Stimulated activated CD4-positive, alpha-beta T cell treated with anti-CD3 and anti-CD28 coated beads, Interleukin-2, amount 100 ng/mL, for 4 hours (primary cell): ENCODE results near the gene HIVEP2.

Experiments
- DNase-seq: peaks from one replicate; pipeline ENCODE4 v3.0.0-alpha.2; 2020; ENCODE audit warnings: low read depth

Gene HIVEP2

DNA sequence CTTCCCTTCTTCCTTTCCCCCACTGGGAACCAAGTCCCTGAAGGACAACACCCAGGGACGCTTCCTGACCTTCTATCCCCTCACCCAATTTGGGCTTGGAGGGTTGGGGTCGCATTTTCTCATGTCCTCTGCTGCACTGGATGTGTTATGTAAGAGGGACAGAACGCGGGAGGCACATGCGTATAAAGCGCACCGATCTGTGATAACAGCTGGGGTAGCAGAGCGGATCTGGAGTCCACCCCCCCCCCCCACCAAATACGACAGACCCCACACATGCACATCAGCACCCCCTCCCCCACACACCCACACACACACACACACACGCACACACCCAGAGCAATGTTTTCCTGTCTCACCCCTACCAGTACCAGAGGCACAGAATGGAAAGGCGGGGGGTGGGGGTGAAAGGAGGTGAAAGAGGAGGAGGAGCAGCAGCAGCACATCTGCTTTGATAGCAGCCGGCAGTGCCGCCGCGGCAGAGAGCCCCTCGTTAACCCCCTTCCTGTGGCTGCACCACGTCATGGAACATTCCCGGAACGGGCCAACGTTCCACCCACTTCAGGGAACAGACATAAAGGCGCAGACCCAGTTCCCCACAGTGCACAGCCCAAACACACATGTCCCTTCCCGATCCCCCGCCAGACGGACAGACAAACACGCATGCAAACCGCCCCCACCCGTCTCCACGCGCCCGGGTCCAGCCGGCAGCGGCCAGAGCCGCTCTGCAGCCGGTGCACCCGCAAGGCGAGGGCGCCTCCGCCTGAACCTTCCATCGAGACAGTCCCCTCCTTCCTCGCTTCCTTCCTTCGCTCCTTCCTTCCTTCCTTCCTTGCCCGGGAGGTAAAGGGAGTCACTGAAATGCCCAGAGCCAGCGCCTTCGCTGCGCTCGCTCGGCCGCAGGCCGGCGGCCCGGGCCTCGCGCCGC is 590 bp downstream of the HIVEP2 start:
- peak; percentile 96 for DNase-seq

DNA sequence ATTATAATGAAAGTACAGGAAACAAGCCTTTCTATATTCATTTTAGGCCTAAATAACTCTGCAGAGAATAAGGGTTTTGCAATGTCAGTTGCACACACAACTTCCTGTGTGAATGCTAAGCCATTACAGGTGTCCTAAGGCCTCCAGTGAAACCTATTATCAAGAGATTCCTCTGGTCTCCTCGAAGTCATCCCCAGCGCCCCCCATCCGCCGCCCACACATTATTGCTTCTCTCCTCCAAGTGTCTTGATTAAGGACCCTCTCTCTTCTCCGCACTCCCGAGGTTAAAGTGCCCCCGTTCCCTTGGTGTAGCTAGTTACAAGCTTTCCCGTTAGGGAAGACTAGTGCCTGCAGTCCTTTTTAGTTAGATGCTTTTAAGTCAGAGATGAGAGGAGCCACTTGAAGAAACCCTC is 1.3 kb downstream of the HIVEP2 start:
- peak; percentile 31 for DNase-seq

DNA sequence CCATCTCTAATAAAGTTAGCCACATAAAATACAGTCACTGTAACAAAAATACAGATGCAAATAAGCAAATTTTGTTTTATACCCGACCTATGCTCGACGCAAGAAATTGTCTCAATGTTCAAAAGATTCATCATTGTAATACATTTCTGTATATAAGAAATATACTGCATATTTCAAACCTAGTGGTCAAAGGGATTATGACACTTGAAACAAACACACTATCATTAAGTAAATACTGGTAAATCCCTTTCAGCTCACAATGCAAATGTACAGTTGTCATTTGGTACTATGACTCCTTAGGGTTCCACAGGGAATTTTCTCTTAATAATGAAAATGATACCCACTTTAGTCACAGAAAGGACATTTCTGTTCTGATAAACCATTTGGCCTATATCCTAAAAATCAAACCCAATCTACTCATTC is 2.2 kb downstream of the HIVEP2 start:
- no peak for DNase-seq

- no peak for DNase-seq
Measured at GRCh38 chr6:142942238-142942637, 2.7 kb downstream of the HIVEP2 start.

DNA sequence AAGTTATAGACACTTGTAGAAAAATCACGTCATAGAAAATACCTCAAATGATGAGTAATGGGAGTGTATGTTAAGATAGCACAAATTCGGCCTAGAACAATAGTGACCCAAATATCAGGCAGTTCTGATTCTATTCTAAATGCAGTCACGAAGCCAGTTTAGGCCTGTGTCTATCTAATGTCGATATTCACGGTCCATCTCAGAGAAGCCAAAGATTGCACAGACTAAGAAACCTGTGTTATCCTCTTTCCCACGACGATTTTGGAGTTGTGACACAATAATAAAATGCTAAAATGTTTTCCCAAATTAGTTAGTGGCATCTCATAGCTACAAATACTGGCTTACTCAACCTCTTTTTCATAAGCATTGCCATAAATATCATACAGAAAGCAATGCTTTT is 4.0 kb downstream of the HIVEP2 start:
- no peak for DNase-seq

- DNase-seq = no peak
Measured at GRCh38 chr6:142940487-142940886, 4.5 kb downstream of the HIVEP2 start.

DNA sequence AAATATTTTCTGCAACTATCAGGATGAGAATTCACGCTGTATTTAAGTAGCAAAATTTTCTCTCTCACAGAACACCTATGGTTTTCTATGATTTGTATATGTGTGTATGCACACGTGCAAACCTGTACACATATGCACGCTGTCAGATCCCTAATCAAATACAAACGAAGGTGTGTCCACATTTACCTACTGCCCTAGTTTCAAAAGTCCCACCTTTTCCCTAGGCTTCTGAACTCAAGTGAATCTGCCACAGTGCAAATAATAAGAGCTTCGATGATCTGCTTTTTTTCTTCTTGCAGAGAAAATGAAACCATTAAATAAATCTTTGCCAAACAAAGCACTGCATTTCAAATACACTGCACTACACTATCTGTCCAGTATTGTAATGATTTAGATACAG is 6.5 kb downstream of the HIVEP2 start:
- no peak for DNase-seq

- DNase-seq = no peak
Measured at GRCh38 chr6:142937986-142938385, 7.0 kb downstream of the HIVEP2 start.

DNA sequence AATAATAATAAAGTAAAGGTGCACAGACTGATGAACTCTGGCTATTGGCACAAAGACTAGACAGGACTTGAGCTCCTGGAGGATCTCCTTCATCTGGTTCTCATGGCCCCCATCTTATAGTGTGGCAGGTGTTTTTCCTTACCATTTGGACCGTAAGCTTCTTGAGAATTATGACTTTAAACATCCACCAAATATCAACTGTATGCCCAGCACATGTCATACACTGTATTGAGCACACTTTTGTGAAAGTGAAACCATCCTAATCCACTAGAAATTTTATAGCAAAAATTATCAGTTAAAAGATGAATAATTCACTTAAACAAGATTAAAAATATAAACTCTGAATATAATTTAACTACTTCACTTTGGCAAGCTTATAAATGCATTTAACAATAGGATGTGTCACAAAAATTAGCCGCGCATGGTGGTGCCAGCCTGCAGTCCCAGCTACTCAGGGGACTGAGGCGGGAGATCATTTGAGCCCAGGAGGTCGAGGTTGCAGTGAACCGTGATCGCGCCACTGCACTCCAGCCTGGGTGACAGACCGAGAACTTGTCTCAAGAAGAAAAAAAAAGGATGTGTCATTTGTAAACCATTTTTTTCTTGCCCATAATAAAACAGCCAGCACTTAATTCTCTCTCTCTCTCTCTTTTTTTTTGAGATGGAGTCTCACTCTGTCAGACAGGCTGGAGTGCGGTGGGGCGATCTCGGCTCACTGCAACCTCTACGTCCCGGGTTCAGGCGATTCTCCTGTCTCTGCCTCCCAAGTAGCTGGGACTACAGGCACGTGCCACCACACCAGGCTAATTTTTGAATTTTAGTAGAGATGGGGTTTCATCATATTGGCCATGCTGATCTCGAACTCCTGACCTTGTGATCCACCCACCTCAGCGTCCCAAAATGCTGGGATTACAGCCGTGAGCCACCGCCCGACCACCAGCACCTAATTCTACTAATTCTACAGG is 9.1 kb downstream of the HIVEP2 start:
- no peak for DNase-seq

DNA sequence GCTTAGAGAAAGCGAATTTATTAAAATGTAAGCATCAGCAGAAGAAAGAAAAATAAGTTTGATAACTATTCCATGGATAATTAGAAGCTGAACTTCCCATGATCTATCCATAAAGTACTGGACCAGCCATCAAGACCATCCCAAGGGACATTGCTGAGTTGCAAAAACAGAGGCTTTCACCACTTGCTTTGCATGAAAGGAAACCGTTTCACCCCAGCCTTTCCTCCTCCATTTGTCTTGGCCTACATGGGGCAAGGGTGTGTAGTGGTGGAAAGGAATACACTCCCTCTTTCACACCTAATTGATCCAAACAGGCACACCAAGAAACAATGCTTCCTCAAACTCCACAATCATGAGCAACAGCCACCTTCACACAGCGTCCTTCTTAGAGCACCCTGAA is 10.4 kb downstream of the HIVEP2 start:
- DNase-seq = no peak

- no peak for DNase-seq
Measured at GRCh38 chr6:142934106-142934505, 10.9 kb downstream of the HIVEP2 start.

GRCh38 chr6:142933701-142934100 is 11.3 kb downstream of the HIVEP2 start:
- no peak for DNase-seq

DNA sequence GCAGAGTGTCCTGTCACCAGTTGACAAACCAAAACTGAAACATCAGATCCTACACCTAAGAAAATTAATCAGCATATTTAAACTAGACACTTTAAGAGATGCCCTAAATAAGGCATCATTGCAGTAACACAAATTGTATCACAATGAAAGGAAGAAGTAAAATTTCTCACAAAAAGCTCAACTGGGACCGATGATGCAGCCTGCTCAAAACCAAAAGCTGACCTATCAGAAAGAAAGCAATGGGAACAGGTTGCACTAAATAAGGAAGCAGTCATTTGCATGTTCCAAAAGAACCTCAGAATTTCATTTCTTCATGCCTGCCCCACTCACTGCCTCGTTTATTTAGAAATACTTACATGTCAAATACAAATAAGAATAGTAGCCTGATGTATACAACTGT is 12.1 kb downstream of the HIVEP2 start:
- no peak for DNase-seq

- DNase-seq = no peak
Measured at GRCh38 chr6:142929751-142930358, 15.1 kb downstream of the HIVEP2 start.

DNA sequence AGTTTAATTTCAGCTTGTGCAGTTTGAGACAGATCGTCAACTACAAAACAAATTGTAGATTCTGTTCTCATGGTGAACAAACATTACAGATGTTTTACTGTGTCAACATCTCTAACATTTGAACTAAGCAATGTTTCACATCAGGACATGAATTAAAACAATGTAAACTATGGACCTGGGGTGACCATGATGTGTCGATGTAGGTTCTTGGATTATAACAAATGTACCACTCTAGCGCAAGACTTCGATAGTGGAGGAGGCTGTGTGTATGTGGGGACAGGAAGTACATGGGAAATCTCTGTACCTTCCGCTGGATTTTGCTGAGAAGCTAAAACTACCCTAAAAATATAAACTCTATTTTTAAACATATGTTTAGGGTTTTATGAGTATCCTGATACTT is 17.1 kb downstream of the HIVEP2 start:
- no peak for DNase-seq

GRCh38 chr6:142927271-142927580 is 17.8 kb downstream of the HIVEP2 start:
- DNase-seq = no peak

DNA sequence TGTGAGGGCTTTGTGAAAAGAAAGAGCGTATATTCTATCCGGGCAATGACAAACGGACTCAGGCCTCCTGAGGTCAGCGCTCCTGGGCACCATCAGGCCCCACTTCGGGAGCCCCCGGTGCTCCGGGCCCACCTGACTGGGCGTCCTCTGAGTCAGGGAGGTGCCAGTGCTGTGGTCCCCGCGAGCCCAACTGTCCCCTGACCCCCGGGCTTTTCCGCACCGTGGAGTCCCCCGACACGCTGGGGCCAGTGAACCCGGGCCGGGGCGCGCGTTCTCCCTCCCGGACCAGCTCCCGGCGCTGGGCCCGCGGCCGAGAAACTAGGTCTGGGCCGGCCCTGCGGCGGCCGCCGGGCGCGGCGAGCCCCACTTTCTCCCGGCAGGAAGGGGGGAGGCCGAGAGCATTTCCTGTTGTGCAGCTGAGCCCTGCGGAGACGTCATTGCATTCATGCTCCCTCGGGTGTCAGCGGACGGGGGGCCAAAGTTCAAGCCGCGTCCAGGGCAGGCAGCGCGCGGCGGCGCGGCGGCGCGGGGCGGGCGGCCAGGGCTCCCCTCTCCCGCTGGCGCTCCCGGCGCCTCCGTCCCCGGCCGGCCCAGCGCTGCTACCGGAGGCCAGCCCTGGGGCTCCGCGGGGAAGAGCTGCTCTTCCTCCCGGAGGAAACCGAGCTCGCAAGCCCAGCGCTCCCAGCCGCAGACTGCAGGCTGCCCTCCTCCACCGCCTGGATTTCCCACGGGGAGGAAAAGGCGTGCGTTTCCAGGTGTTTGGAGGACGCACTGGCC is 18.3 kb downstream of the HIVEP2 start:
- peak; percentile 30 for DNase-seq

DNA sequence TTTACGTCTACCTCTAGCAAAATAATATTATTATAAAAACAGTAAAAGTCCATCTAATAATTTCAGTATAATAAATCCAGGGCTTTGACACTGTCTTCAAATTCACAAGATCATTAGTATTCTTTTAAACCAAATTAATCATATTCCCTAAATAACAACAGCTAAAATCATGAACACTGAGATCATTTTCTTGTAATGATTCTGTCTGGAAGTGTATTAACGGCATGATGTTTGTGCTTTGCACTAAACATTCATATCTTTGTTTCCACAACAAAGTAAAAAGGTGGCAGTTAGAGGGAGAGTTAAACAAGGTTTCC is 18.8 kb downstream of the HIVEP2 start:
- no peak for DNase-seq

DNA sequence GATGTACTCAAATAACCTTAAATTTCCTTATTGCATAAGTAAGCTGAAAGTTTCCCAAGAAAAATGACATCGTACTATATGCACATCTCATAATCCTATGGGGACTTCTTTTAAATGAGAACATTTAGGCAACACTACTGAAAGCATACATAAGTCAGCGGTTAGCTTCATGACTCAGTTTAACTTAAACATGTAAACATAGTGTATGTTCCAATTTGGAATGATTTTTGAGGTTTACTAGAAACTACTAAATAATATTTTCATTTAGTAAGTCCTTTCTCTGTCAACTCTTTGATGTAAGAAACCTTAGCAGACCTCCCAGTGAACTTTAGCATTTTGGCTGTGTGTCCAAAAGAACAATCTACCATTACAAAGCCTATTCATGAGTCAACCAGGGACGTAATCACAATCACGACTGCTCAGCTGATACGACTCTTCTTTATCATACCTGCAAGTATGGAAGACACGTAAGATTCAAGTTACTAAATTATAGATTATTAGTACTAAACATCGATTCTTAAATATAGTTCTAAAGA is 19.3 kb downstream of the HIVEP2 start:
- DNase-seq = no peak

- DNase-seq = no peak
Measured at GRCh38 chr6:142918339-142919042, 26.5 kb downstream of the HIVEP2 start.

GRCh38 chr6:142916881-142917280 is 28.1 kb downstream of the HIVEP2 start:
- no peak for DNase-seq
